RWPE2 (cell line): Measurements from ENCODE around the gene SIGLEC15.

Source experiments
- ATAC-seq: fragments of 200-7000 bp; cut with Tn5 transposase; 3 replicates; pipeline ENCODE4 v1.9.1; 2021; ENCODE audit warnings: low read depth
- DNase-seq: peaks from one replicate; pipeline ENCODE4 v3.0.0-alpha.2; 2020; ENCODE audit warnings: low spot score
- H3K27ac ChIP-seq: fragments of 450-650 bp; 2 replicates; pipeline ENCODE4 v1.5.1; 2017; ENCODE audit warnings: mild to moderate bottlenecking; ENCODE audit not compliant: poor library complexity, severe bottlenecking
- H3K27me3 ChIP-seq: fragments of 250-450 bp; sonication (Bioruptor Pico); 2 replicates; pipeline ENCODE4 v1.5.1; 2021; ENCODE audit warnings: mild to moderate bottlenecking, moderate library complexity; ENCODE audit not compliant: insufficient read depth, poor library complexity, severe bottlenecking
- H3K36me3 ChIP-seq: fragments of 250-450 bp; sonication (Bioruptor Pico); 2 replicates; pipeline ENCODE4 v1.5.1; 2020; ENCODE audit warnings: low read depth, mild to moderate bottlenecking, moderate library complexity
- H3K4me1 ChIP-seq: fragments of 250-450 bp; sonication (Bioruptor Pico); 2 replicates; pipeline ENCODE4 v1.5.1; 2021; ENCODE audit warnings: mild to moderate bottlenecking, moderate library complexity; ENCODE audit not compliant: insufficient read depth, poor library complexity, severe bottlenecking
- H3K4me3 ChIP-seq: fragments of 250-450 bp; sonication (Bioruptor Pico); 2 replicates; pipeline ENCODE4 v1.5.1; 2021; ENCODE audit warnings: mild to moderate bottlenecking, moderate library complexity; ENCODE audit not compliant: severe bottlenecking
- H3K9me3 ChIP-seq: fragments of 250-450 bp; sonication (Bioruptor Pico); 2 replicates; pipeline ENCODE4 v1.5.1; 2021; ENCODE audit warnings: mild to moderate bottlenecking, moderate library complexity; ENCODE audit not compliant: severe bottlenecking
- TF ChIP-seq, protein P1 (sequence below): fragments of 450-650 bp; IDR thresholded peaks from one replicate; pipeline ENCODE4 v1.5.1; 2017; ENCODE audit warnings: mild to moderate bottlenecking, moderate library complexity; ENCODE audit not compliant: poor library complexity, severe bottlenecking

SIGLEC15 gene

DNA sequence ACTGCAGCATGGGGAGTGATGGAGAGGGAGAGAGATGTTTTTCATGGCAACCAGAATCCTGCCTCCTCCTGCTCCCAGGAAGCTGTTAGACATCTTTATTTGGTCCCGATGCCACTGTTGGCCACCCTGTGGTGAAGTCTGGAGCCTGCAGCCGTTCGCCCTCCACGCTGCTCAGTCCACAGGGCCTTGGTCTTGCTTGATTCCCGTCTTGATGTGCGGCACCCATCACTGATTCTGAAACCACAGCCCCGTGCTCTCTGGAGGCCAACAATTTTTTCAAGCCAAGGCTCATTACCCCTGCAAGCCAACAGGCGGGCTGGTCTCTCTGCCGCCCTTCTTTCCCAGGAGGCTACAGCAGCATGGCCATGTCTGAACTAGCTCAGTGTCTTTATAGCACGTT is 24.5 kb downstream of the SIGLEC15 start:
- ATAC-seq (peak; percentile 65; the same call in 2 of the 3 replicates), DNase-seq (no peak)
- Histone ChIP-seq H3K27me3 (no peaks in the 10 kb centered on the region), H3K27ac (no peak overlapping the region), H3K4me1 (no peaks in the 10 kb centered on the region), H3K9me3 (no peaks in the 10 kb centered on the region), H3K36me3 (peaks cover 30% of the 10 kb centered on the region), H3K4me3 (no peak overlapping the region)
- TF ChIP-seq, protein P1, sequence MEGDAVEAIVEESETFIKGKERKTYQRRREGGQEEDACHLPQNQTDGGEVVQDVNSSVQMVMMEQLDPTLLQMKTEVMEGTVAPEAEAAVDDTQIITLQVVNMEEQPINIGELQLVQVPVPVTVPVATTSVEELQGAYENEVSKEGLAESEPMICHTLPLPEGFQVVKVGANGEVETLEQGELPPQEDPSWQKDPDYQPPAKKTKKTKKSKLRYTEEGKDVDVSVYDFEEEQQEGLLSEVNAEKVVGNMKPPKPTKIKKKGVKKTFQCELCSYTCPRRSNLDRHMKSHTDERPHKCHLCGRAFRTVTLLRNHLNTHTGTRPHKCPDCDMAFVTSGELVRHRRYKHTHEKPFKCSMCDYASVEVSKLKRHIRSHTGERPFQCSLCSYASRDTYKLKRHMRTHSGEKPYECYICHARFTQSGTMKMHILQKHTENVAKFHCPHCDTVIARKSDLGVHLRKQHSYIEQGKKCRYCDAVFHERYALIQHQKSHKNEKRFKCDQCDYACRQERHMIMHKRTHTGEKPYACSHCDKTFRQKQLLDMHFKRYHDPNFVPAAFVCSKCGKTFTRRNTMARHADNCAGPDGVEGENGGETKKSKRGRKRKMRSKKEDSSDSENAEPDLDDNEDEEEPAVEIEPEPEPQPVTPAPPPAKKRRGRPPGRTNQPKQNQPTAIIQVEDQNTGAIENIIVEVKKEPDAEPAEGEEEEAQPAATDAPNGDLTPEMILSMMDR, result peak; percentile 19

DNA sequence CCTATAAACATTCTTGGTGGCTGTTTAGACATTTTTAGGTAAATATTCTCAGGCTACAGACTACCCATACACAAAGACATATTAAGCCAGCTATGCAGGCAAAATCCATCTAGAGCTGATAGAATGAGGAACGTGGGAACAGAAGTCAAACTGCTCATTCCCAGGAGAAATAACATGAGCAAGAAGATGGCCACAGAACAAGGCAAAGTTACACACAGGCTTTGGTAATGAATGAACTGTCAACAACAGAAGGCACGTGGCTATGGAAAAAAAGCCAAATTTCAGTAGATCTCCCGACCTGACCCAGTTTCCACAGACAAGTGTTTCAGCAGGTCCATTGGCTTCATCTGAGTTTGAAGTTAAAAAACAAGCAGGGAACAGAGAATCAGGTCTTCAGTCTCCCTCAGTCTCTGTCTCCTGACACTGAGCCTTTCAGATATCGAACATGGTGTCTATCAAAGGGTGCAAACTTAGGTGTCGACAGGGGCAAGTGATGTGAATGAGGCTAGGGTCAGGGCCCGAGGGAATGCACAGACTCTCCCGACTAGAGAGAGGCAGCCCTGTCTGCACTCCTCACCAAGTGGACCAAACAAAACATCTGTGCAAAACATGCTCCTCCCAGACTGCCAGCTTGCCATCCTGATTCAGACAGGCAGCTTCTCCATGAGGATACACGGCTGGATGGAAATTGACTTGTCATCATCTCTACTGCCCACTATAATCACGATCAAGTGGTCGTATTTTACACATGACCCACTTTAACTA is 25.9 kb downstream of the SIGLEC15 start:
- H3K36me3 ChIP-seq, result peaks cover 43% of the 10 kb centered on the region

DNA sequence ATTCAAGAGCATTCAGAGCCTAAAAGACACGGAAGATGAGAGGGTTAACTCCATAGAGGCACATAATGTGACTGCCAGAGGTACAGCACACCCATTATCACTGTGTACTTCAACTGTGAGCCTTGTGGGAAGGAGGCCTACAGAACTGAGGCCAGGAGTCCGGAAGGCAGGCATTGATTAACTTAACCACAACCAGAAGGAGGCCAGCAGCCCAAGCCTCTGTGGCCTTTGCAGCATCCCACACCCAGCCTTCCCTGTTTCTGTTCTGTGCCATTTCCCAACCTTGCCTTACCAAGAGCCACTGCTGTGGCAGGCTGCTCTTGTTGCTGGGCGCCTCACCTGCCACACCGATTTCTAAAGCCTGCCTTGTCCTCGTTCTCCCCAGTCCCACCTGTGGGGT is 27.2 kb downstream of the SIGLEC15 start:
- no peak overlapping the region for H3K4me3 ChIP-seq
- no peak overlapping the region for H3K27ac ChIP-seq
- H3K27me3 ChIP-seq, result no peaks in the 10 kb centered on the region
- no peaks in the 10 kb centered on the region for H3K9me3 ChIP-seq
- no peaks in the 10 kb centered on the region for H3K4me1 ChIP-seq
- peaks cover 54% of the 10 kb centered on the region for H3K36me3 ChIP-seq
- TF ChIP-seq, protein P1, result no peak
- no peak for DNase-seq
- no peak for ATAC-seq

More for the DNA sequence above, 25.9 kb downstream of the SIGLEC15 start:
- H3K27me3 ChIP-seq, result no peaks in the 10 kb centered on the region
- H3K4me1 ChIP-seq, result no peaks in the 10 kb centered on the region
- DNase-seq (no peak), ATAC-seq (no peak)
- no peaks in the 10 kb centered on the region for H3K9me3 ChIP-seq
- TF ChIP-seq, protein P1, result no peak
- no peak overlapping the region for H3K27ac ChIP-seq
- H3K4me3 ChIP-seq, result no peak overlapping the region

DNA sequence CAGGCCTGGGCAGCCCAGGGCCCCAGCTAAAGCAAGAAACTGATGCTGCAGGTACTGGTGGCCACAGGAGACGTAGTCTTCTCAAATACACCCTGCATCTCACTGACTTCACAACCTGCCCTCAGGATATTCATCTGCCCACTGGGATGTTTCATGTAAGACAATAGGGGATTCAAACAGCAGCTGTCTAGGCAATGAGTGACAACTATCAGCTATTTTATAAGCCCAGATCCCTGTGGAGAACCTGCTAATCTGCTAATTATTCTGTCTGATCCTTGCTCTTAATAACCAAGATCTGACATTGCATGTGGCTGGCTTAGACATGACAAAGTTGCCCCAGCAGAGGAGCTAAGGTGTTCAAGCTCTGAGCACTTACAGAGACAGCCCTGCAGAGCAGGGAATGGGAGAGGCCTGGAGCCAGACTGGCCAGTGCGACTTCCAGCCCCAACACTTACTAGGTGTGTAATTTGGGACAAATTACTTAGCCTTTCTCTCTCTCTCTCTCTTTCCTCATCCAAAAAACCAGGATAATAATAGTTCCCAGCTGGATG is 28.6 kb downstream of the SIGLEC15 start:
- TF ChIP-seq, protein P1, result no peak
- Histone ChIP-seq H3K4me1 (no peaks in the 10 kb centered on the region), H3K36me3 (peaks cover 66% of the 10 kb centered on the region)

DNA sequence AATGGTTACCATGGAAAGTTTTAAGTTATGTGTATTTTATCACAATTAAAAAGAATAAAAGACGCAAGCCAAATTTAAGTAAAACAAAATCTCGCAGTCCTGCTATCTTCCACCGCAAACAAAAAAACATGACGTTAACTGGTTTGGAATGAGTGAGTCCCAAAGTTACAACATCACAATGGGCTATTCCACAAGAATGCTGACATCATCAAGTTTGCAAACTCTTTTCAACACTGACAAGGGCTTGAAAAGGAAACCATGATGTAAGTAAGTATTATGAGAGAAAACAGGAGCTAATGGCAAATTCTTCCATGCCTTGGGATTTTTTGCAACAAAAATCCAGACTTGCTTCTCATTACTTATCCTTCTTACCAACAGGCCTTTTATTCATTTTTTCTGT is 31.1 kb downstream of the SIGLEC15 start:
- Histone ChIP-seq H3K27ac (no peak overlapping the region), H3K27me3 (no peaks in the 10 kb centered on the region), H3K4me3 (no peak overlapping the region), H3K36me3 (peaks cover 80% of the 10 kb centered on the region), H3K4me1 (no peaks in the 10 kb centered on the region), H3K9me3 (no peaks in the 10 kb centered on the region)
- TF ChIP-seq, protein P1, result no peak
- DNase-seq, result no peak
- ATAC-seq, result no peak

More for the DNA sequence above, 28.6 kb downstream of the SIGLEC15 start:
- Histone ChIP-seq H3K4me3 (no peak overlapping the region), H3K9me3 (no peaks in the 10 kb centered on the region), H3K27ac (no peak overlapping the region), H3K27me3 (no peaks in the 10 kb centered on the region)
- DNase-seq, result no peak
- no peak for ATAC-seq
